Stromal cell of bone marrow (primary cell): ENCODE measurements around the gene LSAMP.
"Not testable (repeated sequence)": the region's sequence is repeated elsewhere in the genome, so short reads cannot be mapped to it uniquely, and the experiment has no call there.

ENCODE experiments used
- DNase-seq: peaks from one replicate; pipeline ENCODE4 v3.0.0-alpha.2; 2012; ENCODE audit warnings: low read depth

The LSAMP gene

DNA sequence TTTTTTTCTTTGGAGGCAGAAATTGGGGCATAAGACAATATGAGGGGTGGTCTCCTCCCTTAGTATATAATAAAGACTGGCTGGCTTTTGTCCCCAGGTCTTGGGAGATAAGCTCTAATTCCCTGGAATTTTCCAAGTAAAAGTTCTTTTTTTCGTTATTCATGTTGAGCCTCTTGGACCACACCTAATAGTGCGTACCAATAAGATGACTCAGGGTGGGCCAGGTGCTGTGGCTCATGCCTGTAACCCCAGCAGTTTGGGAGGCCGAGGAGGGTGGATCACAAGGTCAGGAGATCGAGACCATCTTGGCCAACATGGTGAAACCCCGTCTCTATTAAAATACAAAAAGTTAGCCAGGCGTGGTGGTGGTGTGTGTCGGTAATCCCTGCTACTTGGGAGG is 645.2 kb downstream of the LSAMP start:
- not testable (repeated sequence) for DNase-seq

DNA sequence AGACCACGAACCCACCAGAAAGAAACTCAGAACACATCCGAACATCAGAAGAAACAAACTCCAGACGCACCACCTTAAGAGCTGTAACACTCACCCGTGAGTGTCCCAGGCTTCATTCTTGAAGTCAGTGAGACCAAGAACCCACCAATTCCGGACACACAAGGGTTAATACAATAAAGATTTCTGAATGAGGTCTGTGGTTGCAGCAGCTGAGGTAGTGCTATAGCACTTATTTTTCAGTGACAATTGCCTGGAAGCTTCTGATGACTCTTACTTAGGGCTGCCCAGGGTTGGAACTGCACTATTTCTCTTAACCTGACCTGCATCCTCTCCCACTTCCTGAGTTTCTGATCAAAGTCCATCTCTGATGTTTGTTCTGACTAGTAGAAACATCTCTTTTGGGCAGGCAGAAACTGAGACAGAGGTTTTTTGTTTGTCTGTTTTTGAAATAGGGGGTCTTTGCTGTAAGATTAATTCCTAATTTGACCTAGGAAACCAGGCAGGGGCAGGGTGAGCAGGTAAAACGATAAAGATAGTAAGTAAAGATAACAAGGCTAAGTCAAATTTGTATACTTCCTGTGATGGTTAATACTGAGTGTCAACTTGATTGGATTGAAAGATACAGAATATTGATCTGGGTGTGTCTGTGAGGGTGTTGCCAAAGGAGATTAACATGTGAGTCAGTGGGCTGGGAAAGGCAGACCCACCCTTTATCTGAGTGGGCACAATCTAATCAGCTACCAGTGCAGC is 652.9 kb downstream of the LSAMP start:
- no peak for DNase-seq

DNA sequence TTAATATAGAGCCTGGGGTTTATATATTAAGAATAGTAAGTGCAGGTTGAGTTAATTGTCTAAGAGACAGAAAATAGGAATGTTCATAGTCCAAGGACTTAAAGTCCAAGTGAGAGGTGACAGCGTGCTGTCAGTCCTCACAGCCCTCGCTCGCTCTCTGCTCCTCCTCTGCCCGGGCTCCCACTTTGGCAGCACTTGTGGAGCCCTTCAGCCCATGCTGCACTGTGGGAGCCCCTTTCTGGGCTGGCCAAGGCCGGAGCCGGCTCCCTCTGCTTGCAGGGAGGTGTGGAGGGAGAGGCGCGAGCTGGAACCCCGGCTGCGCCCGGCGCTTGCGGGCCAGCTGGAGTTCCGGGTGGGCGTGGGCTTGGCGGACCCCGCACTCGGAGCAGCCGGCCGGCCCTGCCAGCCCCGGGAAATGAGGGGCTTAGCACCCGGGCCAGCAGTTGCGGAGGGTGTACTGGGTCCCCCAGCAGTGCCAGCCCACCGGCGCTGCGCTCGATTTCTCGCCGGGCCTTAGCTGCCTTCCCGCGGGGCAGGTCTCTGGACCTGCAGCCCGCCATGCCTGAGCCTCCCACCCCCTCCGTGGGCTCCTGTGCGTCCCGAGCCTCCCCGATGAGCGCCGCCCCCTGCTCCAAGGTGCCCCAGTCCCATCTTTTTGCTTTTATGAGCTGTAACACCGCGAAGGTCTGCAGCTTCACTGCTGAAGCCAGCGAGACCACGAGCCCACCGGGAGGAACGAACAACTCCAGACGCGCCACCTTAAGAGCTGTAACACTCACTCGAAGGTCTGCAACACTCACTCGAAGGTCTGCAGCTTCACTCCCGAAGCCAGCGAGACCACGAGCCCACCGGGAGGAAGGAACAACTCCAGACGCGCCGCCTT is 653.8 kb downstream of the LSAMP start:
- DNase-seq, result not testable (repeated sequence)

DNA sequence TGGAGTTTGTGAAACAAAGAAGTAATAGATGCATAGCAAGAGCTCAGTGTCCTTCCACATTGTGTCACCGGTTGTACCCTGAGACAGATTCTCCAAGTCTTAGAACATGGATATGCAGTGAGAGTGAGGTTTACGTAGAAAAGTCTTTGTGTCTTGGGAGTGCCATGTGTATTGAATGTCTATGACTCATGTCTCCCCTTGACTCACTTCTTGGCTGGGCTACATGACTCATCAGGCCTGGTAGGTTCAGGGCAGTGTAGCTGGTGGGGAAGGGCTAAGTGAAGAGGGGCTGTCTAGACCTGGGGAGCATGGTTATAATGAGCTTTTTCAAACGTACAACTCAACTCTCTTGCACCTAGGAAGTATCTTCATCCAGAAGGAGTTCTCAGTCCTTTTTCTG is 654.5 kb downstream of the LSAMP start:
- DNase-seq, result peak; percentile 98

DNA sequence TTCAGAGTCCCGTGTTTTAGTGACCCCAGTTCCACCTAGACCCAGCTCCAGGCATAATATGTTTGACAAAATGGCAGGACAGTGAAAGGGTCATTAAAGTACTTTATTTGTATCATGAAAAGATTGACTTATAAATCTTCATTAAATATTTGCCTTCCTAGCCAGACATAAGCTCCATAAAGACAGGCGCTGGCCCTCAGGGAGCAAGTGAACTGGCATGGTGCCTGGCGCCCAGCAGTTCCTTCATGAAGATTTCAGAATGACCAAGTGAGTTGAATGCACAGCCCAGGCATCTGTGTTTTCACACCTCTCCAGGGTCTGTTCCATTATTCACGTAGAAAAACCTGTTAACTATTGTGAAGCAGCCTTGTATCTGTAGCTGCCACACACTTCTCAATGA is 655.8 kb downstream of the LSAMP start:
- DNase-seq, result no peak

DNA sequence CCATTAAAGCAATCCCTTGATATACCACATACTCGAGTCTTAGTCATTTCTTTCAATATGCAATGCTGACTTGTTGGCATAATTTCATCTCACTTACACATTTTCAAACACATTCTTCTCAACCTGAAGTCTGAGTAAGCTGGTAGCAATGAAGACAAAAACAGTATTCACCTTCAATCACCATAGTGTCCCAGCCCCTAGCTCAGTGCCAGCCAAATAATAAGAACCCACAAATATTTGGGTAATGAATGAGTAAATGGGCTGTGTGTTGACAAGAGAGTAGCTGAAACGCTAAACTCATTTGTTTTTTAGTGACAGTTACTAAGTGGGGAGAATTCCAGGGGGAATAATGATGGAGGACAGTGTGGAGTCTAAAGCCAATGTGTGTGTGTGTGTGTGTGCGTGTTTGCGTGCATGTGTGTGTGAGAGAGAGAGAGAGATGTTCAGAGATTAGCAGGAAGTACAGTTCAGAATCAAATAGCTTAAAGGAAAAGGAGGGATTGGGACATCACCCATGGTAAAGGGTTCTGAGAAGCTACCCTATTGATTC is 656.3 kb downstream of the LSAMP start:
- peak; percentile 65 for DNase-seq

DNA sequence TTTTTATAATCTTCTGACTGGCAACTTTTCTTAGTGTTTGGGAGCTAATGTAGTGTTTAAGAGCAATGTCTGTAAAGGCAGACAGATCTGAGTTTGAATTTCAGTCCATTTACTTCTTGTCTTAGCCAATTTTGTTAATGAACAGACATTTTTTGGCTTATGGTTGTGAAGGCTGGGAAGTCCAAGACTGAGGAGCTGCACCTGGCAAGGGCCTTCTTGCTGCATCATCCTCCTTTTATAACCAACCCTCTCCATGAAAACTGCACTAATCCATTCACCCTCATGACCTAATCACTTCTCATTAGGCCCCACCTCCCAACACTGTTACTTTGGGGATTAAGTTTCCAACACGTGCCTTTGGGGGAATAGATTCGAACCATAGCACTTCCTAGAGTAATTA is 657.5 kb downstream of the LSAMP start:
- DNase-seq, result no peak

DNA sequence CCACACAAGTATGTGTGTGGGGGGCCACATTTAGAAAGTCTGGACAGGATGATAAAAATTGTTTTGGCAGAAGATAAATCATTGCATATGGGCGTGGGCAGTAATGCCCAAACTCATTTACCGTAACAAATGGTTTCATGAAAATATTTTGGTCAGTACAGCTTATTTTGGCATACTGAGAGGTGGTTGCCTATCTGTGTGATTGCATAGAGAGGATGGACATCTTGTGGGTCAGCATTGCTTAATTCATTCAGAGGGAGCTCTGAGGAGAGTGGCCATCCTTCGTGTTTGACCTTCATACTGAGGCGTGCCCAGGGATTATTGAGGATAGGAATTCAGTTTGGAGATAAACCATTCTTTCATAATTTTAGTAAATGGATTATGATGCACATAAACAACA is 659.5 kb downstream of the LSAMP start:
- no peak for DNase-seq

DNA sequence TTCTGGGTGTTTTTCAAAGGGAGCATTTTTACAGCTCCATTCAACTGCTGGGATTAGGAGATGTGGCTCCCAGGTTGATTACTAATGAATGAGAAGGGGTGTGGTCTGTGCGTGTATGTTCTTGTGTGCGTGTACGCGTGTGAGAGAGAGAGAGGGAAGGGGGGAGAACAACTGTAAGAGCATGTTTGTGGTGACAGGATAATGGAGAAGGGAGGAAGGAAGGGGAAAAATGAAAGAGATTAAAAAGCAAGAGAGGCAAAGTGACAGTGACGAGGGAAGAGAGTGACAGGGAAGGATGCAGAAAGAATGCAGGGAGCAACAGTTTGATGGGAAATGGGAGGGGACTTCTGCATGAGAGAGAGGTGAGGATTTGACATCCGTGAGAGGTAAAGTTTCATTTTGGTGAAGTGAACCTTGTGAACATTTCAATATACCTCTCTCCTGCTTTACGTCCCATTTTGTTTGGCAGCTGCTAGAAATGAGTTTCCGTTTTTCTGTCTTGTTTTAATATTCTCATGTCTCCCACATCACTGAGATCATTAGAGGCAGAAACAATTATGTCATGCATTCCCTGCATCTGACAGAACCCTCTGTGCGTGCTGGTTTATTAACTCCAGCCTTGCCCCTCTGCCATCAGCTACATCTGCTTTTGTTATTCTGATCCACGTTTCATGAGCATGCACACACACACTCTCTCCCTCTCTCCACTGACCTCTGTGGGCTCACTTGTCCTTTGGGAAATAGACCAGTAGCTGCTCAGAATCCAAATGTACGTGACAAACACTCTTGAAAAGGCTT is 660.3 kb downstream of the LSAMP start:
- DNase-seq, result peak; percentile 87

DNA sequence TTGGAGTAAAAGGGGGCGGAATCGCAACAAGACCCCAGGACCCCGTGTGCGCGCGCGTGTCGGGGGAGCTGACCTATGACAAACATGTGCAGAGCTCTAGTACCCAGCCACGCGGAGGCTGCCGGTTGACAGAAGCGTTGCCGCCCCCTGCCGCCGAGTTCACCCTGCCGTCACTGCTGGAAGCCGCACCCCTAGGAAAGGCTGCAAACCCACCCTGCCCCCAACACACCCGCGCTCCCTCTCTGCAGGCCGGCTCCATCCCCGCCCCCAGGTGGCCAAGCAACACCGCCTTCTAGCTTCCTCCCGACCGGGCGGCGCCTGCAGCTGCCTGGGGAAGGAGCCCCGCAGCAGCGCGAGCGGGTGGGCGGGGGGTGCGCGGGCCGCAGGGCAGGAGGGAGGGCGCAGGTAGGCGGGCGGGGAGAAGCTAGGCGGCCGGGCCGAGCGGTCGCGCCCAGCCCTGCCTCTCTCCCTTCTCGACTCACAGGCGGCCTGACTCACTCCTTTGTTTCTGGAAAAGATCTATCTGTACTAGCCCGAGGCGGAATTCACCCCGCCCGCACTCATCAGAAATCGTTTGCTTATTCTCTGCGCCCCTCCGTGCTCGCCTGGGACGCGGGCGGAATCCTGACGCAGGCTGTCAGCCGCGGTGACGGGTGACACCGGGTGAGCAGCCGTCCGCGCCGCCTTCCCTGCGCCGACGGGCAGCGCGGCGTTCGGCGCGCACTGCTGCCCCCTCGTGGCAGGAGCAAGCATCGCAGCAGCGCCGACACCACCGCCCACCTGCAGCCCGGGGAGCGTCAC is 661.1 kb downstream of the LSAMP start:
- peak; percentile 89 for DNase-seq

DNA sequence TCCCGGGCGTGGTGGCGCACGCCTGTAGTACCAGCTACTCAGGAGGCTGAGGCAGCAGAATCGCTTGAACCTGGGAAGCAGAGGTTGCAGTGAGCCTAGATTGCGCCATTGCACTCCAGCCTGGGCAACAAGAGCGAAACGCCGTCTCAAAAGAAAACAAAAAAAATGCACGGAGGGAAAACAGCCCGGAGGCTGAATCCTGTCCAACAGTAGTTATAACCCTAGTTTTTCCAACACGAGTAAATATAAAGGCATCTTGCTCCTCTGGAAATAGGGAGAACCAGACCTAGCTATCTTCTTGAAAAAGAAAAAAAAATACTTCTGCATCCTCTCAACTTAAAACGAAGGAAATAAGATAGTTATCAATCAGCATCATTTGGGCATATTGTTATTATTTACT is 661.9 kb downstream of the LSAMP start:
- DNase-seq, result not testable (repeated sequence)

DNA sequence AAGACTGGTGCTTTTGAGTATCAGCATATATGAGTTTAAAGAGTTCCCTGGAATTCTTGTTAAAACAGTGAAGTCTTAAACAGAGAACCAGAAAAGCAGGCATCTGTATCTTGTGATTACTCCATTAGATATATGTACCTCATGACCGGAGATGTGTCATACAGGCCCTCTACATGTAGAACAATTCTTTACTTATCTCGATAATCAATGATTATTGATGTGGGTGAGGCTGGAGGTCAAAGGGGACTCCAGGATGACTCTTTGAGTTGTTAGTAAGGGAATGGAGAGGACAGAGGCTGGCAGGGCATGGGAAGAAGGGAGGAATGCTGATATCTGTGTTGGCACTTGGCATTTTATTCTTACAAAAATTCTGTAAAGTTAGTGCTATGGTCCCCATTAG is 666.3 kb downstream of the LSAMP start:
- DNase-seq, result no peak

DNA sequence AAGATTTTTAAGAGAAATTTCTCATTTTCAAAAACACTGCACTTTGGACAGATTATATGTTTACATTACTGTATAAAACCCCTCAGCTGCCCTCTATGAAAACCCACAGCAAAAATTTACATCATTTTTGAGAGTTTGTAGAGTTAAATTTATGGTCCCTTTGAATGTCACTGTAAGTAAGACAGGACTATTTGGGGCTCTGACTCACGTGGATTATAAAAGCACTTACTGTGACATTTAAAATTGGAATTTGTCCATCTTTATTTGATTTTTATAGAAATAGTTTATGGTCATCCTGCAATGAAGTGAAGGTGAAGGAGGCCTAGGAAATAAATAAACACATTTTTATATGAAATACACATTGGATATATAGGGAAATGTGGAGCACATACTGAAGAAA is 672.3 kb downstream of the LSAMP start:
- DNase-seq, result no peak

DNA sequence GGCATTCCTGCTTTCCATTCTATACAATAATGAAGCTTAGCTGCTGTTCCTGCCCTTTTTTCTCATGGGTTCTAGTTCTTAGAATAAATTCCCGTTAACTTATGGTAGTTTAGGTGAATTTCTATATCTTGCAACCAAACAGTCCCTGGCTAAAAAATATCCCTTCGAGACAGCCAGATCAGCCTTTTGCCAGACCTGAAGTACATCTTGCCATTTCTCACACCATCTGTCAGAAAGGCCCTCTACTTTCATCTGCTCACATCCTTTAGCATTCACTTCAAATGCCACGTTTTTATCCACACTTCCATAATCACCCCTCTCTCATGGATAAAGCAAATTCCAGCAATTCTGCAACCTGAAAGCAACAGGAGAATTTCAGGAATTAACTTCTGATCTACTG is 676.6 kb downstream of the LSAMP start:
- no peak for DNase-seq

DNA sequence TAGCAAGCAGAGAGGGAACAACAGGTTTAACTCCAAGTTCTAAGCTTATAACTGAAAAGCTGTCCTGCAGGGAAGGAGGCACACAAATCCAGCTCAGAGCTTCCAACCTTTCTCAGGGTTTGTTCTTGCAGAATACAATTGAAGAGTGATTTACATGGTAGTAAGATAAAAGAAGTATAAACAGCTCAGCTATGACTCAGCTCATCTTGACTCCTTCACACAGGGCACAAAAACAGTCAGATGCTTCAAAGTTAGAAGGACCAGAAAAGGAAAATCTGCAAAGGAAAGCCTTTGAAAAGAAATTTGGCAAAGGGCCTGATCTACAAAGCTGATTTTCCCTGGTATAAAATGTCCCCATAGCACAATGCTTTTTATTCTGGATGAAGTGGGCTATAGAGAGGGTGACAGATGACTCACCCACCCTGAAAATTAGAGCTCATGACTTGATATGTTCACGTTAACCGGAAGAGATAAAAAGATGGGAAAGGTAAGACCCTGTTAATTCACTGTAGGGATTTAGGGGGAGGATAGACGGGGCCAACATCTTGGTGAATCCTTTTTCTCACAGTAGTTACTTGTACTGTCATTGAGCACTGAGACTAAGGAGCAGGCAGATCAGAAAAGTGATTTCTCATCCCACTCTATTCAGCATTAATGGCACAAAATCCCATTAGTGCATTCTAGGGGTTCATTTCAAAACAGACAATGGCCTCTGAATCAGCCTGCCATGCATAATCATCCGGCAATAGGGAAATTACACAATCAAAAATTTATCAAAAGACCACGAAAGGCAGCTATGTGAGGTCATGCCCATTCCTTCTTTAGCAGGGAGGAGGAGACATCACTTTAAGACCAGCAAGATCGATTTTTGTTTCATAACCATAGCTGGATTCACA is 678.5 kb downstream of the LSAMP start:
- DNase-seq, result no peak

DNA sequence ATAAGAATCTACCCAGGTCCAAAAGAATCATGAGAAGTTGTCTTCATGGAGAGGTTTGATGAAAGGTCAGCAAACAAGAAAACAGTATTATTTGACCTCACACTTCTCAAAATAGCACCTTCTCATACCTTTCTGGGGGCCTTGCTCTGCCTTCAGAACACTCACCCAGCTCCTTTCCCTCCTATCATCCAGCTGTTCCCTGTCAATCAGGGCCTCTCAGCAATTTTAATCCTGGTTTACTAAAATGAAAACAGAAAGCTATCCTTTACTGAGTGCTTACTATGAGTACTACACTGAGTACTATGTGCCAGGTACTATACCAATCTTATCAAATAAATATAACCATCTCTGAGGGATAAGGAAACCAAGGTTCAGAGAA is 683.4 kb downstream of the LSAMP start:
- no peak for DNase-seq

DNA sequence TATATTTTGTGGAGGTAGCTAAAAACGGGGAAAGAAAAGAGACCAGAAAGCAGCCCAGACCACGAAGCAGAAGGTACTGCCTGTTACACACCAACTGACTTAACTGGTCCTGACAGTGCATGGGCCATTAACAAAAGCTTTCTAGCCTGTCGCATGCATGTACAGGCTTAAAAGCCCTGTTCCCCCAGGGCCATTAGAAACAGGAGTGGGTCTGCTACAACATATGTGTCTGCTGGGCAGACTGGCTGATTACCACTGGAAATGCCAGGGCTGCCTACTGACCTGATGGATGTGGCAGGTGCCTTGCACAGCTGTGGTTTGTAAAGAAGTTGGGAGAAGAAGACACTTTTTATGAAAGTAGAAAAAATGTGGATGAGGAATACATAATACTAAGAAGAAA is 684.6 kb downstream of the LSAMP start:
- DNase-seq, result no peak

DNA sequence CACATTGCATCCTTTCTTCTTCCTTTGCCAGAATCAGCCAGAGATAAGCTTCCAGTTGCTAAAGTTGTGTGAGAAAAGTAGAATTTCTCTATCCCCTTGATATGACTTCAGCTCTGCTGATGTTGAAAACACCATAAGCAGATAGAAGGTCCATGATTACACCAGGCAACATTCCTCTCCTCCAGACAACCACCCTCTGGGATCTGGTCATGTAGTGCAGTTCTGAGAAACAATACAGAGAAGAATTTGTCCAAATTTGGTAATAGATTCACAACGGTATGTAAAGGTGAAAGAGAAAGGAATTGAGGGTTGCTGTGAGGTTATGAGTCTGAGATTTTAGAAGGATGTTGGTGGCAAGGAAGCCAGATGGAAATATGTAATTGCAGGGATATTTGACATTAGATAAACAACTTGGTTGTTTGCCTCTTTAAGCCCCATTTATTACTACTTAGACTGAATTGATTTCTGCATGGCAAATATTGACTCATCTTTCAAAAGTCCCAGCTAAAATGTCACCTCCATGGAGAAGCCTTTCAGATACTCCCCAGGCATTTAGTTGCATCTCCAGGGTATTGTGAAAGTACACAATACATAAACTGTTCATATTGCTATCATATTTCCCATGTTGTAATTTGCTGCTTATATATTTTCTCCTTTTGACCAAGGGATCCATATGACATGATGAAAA is 687.1 kb downstream of the LSAMP start:
- no peak for DNase-seq

DNA sequence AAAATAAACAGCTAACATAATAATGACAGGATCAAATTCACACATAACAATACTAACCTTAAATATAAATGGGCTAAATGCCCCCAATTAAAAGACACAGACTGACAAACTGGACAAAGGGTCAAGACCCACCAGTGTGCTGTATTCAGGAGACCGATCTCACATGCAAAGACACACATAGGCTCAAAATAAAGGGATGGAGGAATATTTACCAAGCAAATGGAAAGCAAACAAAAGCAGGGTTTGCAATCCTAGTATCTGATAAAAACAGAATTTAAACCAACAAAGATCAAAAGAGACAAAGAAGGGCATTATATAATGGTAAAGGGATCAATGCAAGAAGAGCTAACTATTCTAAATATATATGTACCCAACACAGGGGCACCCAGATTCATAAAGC is 692.3 kb downstream of the LSAMP start:
- not testable (repeated sequence) for DNase-seq
